SK-N-SH (cell line): ENCODE measurements around the gene KRTAP9-7. TPM values are rescaled to one million over a fixed set of nuclear protein-coding genes. Genes with fewer than 3 reads are reported as not detected.

ENCODE experiments used
- CTCF ChIA-PET: fragments of 300-600, 350-600 bp; formaldehyde crosslinking; extraction: SDS; loops from one replicate; lab custom pipeline; 2021; lab: Yijun Ruan, JAX
- POLR2A ChIA-PET: fragments of 350-600 bp; sonication (Branson Sonifier 250); formaldehyde crosslinking; extraction: SDS; loops from one replicate; lab custom pipeline; 2020; ENCODE audit warnings: antibody characterized with exemption, inconsistent platforms; lab: Yijun Ruan, JAX
- DNase-seq: peaks from one replicate; pipeline ENCODE4 v3.0.0; 2012
- H2AFZ ChIP-seq: fragments of 200-600 bp; sonication (generic); 2 replicates; pipeline ENCODE4 v1.8.1; 2016; ENCODE audit warnings: antibody characterized with exemption, mild to moderate bottlenecking, low read depth
- H3F3A ChIP-seq: fragments of 200-600 bp; sonication (generic); replicated peaks from 2 replicates; pipeline ENCODE3; 2016; ENCODE audit warnings: antibody characterized with exemption, mild to moderate bottlenecking; ENCODE audit not compliant: insufficient read depth
- H3K27ac ChIP-seq, 2 experiments: fragments of 200-500 bp in 1 of 2; fragments of 200-600 bp in 1 of 2; sonication (Bioruptor generic) in 1 of 2; sonication (generic), shearing (Covaris generic) in 1 of 2; 2 replicates each; pipeline versions ENCODE4 v1.5.1 to v1.6.1; 2014 to 2016; ENCODE audit warnings: low read depth in 2 of 2, inconsistent platforms in 1 of 2, low read length in 1 of 2, mild to moderate bottlenecking in 1 of 2, mixed read lengths in 1 of 2
- H3K27me3 ChIP-seq: fragments of 200-600 bp; sonication (generic), shearing (Covaris generic); 2 replicates; pipeline ENCODE4 v1.6.1; 2016; ENCODE audit warnings: mixed run types; ENCODE audit not compliant: insufficient read depth
- H3K36me3 ChIP-seq, 2 experiments: fragments of 200-500 bp in 1 of 2; fragments of 200-600 bp in 1 of 2; sonication (Bioruptor generic) in 1 of 2; sonication (generic) in 1 of 2; replicated peaks in 1 of 2; 2 replicates each; pipeline versions ENCODE3 to v1.5.1; 2014 to 2016; ENCODE audit warnings: low read length in 1 of 2, mild to moderate bottlenecking in 1 of 2; ENCODE audit not compliant: insufficient read depth in 2 of 2, control insufficient read depth in 1 of 2
- H3K4me1 ChIP-seq, 2 experiments: fragments of 200-500 bp in 1 of 2; fragments of 200-600 bp in 1 of 2; sonication (Bioruptor generic) in 1 of 2; sonication (generic), shearing (Covaris generic) in 1 of 2; 2 replicates each; pipeline versions ENCODE4 v1.5.1 to v1.6.1; 2014 to 2016; ENCODE audit warnings: low read depth in 1 of 2, low read length in 1 of 2, mixed run types in 1 of 2; ENCODE audit not compliant: insufficient read depth in 2 of 2, control insufficient read depth in 1 of 2
- H3K4me2 ChIP-seq: fragments of 200-600 bp; sonication (generic), shearing (Covaris generic); 2 replicates; pipeline ENCODE4 v1.6.1; 2017; ENCODE audit warnings: mixed run types
- H3K4me3 ChIP-seq, 2 experiments: fragments of 200-500 bp in 1 of 2; fragments of 200-600 bp in 1 of 2; sonication (Bioruptor generic) in 1 of 2; sonication (generic), shearing (Covaris generic) in 1 of 2; 2 replicates each; pipeline versions ENCODE4 v1.5.1 to v1.8.1; 2014 to 2016; ENCODE audit warnings: low read depth in 2 of 2, inconsistent platforms in 1 of 2, low read length in 1 of 2, mild to moderate bottlenecking in 1 of 2, mixed read lengths in 1 of 2, moderate library complexity in 1 of 2
- H3K79me2 ChIP-seq: fragments of 200-600 bp; sonication (generic); 2 replicates; pipeline ENCODE4 v1.8.1; 2017; ENCODE audit warnings: mild to moderate bottlenecking; ENCODE audit not compliant: insufficient read depth
- H3K9ac ChIP-seq: fragments of 200-600 bp; sonication (generic); 2 replicates; pipeline ENCODE4 v1.6.1; 2017; ENCODE audit warnings: mixed run types
- H3K9me2 ChIP-seq: fragments of 200-600 bp; sonication (generic); 2 replicates; pipeline ENCODE4 v1.6.1; 2017; ENCODE audit warnings: mixed run types
- H3K9me3 ChIP-seq: fragments of 200-600 bp; sonication (generic); 2 replicates; pipeline ENCODE4 v1.6.1; 2017; ENCODE audit warnings: mixed run types, mild to moderate bottlenecking, moderate library complexity
- H4K20me1 ChIP-seq: fragments of 200-600 bp; sonication (generic); 2 replicates; pipeline ENCODE4 v1.6.1; 2017; ENCODE audit warnings: mild to moderate bottlenecking, mixed run types; ENCODE audit not compliant: insufficient read depth
- CHD2 ChIP-seq: fragments of 150-350 bp; IDR thresholded peaks from 2 replicates; pipeline ENCODE4 v1.6.1; 2018; ENCODE audit warnings: low read length; ENCODE audit not compliant: partially characterized antibody
- ELF1 ChIP-seq: IDR thresholded peaks from 2 replicates; pipeline ENCODE4 v1.4.0; 2012
- EZH2phosphoT487 ChIP-seq: fragments of 200-600 bp; sonication (generic); IDR thresholded peaks from 2 replicates; pipeline ENCODE4 v1.6.1; 2017; ENCODE audit warnings: low read depth, mixed run types, mild to moderate bottlenecking, antibody characterized with exemption, moderate library complexity, borderline replicate concordance
- FOXJ3 ChIP-seq: sonication (generic); formaldehyde crosslinking; IDR thresholded peaks from 2 replicates; pipeline ENCODE4 v1.5.1; 2020; ENCODE audit warnings: mild to moderate bottlenecking, missing genetic modification reagents
- GABPA ChIP-seq: IDR thresholded peaks from 2 replicates; pipeline ENCODE4 v1.4.0; 2012; ENCODE audit warnings: low read depth, mild to moderate bottlenecking
- MXI1 ChIP-seq: IDR thresholded peaks from 2 replicates; pipeline ENCODE4 v1.6.1; 2012; ENCODE audit warnings: mild to moderate bottlenecking, low read depth, low read length, improper control_type of control experiment
- NFIC ChIP-seq: IDR thresholded peaks from 2 replicates; pipeline ENCODE4 v1.4.0; 2012; ENCODE audit warnings: borderline replicate concordance
- NRF1 ChIP-seq: IDR thresholded peaks from 2 replicates; pipeline ENCODE4 v1.6.1; 2012; ENCODE audit warnings: low read depth, mild to moderate bottlenecking, low read length
- RXRA ChIP-seq: IDR thresholded peaks from 2 replicates; pipeline ENCODE4 v1.4.0; 2012; ENCODE audit warnings: low read depth, mild to moderate bottlenecking, borderline replicate concordance
- TAF1 ChIP-seq: IDR thresholded peaks from 2 replicates; pipeline ENCODE4 v1.6.1; 2012; ENCODE audit warnings: low read depth, mild to moderate bottlenecking, low read length, moderate library complexity, borderline replicate concordance
- WGBS: methylation state at CpG from one replicate; pipeline ENCODE4 v1.1.6; 2017; ENCODE audit warnings: low lambda C conversion rate; 5-methylcytosine and 5-hydroxymethylcytosine counted together
- polyA plus RNA-seq, 3 experiments: library from polyadenylated mRNA; depleted of rRNA; stranded (reverse); fragments of >200 nt; gene quantifications; 2 replicates each; pipeline ENCODE4 v1.2.3, GENCODE V29; 2012
- TF ChIP-seq, protein P1 (sequence below): IDR thresholded peaks from 2 replicates; pipeline ENCODE4 v1.4.0; 2012; ENCODE audit warnings: low read depth
- TF ChIP-seq, protein P2 (sequence below): fragments of 150-350 bp; IDR thresholded peaks from 2 replicates; pipeline ENCODE4 v1.6.1; 2017; ENCODE audit warnings: antibody characterized with exemption, low read length, low read depth, borderline replicate concordance
- TF ChIP-seq, protein P3 (sequence below): fragments of 200-600 bp; sonication (generic); IDR thresholded peaks from 2 replicates; pipeline ENCODE4 v1.6.1; 2017; ENCODE audit warnings: antibody characterized with exemption, mild to moderate bottlenecking, moderate library complexity
- TF ChIP-seq, protein P4 (sequence below): fragments of 150-350 bp; IDR thresholded peaks from 2 replicates; pipeline ENCODE4 v1.6.1; 2016; ENCODE audit warnings: mild to moderate bottlenecking, low read depth, low read length
- TF ChIP-seq, protein P5 (sequence below): IDR thresholded peaks from 2 replicates; pipeline ENCODE4 v1.4.0; 2012; ENCODE audit warnings: low read depth, borderline replicate concordance

Gene KRTAP9-7
- polyA plus RNA-seq, 1 of the 3 experiments (the other 2 are of a cell fraction), result not detected

DNA sequence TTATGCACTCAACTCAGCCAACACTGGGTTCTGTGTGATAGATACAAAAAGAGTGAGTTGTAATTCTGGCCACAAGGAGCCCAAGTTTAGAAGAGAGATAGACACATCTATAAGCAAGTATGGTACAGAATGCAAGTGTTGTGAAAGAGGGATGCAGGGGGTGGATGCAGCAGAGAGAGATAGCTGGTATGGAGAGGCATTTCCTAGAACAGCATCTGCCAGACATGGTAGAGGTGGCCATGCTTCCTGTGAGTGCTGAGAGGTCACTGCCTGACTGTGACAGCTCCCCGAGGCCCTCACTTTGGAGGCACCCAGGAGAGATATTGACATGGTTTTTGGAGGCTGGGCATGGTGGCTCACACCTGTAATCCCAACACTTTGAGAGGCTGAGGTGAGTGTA is 35.6 kb downstream of the KRTAP9-7 start:
- Histone ChIP-seq H3K36me3 (no peaks in the 10 kb centered on the region), H3K27me3 (peaks cover 30% of the 10 kb centered on the region), H3K4me2 (no peak overlapping the region), H3F3A (no peaks in the 10 kb centered on the region), H3K9me2 (no peaks in the 10 kb centered on the region), H3K4me1 (peaks cover 0 to 13% of the 10 kb centered on the region in 2 experiments; a peak in 1 of 4 replicates), H3K4me3 (no peak overlapping the region), H4K20me1 (no peaks in the 10 kb centered on the region), H3K27ac (no peak overlapping the region), H3K9ac (no peak overlapping the region), H2AFZ (no peak overlapping the region), H3K79me2 (no peaks in the 10 kb centered on the region), H3K9me3 (no peaks in the 10 kb centered on the region)
- DNase-seq, result no peak
- CTCF ChIA-PET, result interaction anchor here (3.8 kb wide), 1 partner anchor 11 kb away, joined by 20 read pairs; no protein-coding TSS in a partner anchor
- TF ChIP-seq TAF1, result no peak
- no peak for TF ChIP-seq RXRA
- TF ChIP-seq NRF1, result no peak
- no peak for TF ChIP-seq MXI1
- no peak for TF ChIP-seq EZH2phosphoT487
- TF ChIP-seq, protein P1, sequence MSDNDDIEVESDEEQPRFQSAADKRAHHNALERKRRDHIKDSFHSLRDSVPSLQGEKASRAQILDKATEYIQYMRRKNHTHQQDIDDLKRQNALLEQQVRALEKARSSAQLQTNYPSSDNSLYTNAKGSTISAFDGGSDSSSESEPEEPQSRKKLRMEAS, result no peak
- no peak for TF ChIP-seq CHD2
- TF ChIP-seq, protein P2, sequence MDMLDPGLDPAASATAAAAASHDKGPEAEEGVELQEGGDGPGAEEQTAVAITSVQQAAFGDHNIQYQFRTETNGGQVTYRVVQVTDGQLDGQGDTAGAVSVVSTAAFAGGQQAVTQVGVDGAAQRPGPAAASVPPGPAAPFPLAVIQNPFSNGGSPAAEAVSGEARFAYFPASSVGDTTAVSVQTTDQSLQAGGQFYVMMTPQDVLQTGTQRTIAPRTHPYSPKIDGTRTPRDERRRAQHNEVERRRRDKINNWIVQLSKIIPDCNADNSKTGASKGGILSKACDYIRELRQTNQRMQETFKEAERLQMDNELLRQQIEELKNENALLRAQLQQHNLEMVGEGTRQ, result no peak
- TF ChIP-seq, protein P3, sequence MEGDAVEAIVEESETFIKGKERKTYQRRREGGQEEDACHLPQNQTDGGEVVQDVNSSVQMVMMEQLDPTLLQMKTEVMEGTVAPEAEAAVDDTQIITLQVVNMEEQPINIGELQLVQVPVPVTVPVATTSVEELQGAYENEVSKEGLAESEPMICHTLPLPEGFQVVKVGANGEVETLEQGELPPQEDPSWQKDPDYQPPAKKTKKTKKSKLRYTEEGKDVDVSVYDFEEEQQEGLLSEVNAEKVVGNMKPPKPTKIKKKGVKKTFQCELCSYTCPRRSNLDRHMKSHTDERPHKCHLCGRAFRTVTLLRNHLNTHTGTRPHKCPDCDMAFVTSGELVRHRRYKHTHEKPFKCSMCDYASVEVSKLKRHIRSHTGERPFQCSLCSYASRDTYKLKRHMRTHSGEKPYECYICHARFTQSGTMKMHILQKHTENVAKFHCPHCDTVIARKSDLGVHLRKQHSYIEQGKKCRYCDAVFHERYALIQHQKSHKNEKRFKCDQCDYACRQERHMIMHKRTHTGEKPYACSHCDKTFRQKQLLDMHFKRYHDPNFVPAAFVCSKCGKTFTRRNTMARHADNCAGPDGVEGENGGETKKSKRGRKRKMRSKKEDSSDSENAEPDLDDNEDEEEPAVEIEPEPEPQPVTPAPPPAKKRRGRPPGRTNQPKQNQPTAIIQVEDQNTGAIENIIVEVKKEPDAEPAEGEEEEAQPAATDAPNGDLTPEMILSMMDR, result no peak
- TF ChIP-seq GABPA, result no peak
- TF ChIP-seq ELF1, result no peak
- TF ChIP-seq FOXJ3 (CRISPR knock-in tag), result no peak
- TF ChIP-seq, protein P4, sequence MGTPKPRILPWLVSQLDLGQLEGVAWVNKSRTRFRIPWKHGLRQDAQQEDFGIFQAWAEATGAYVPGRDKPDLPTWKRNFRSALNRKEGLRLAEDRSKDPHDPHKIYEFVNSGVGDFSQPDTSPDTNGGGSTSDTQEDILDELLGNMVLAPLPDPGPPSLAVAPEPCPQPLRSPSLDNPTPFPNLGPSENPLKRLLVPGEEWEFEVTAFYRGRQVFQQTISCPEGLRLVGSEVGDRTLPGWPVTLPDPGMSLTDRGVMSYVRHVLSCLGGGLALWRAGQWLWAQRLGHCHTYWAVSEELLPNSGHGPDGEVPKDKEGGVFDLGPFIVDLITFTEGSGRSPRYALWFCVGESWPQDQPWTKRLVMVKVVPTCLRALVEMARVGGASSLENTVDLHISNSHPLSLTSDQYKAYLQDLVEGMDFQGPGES, result no peak
- no peak for TF ChIP-seq NFIC
- TF ChIP-seq, protein P5, sequence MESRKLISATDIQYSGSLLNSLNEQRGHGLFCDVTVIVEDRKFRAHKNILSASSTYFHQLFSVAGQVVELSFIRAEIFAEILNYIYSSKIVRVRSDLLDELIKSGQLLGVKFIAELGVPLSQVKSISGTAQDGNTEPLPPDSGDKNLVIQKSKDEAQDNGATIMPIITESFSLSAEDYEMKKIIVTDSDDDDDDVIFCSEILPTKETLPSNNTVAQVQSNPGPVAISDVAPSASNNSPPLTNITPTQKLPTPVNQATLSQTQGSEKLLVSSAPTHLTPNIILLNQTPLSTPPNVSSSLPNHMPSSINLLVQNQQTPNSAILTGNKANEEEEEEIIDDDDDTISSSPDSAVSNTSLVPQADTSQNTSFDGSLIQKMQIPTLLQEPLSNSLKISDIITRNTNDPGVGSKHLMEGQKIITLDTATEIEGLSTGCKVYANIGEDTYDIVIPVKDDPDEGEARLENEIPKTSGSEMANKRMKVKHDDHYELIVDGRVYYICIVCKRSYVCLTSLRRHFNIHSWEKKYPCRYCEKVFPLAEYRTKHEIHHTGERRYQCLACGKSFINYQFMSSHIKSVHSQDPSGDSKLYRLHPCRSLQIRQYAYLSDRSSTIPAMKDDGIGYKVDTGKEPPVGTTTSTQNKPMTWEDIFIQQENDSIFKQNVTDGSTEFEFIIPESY, result no peak
- 17% methylated on average over 1 of the region's 1 CpG for WGBS
- POLR2A ChIA-PET, result no interaction called here
